Measurements from ENCODE around the gene ADAM12.

ADAM12 gene

GRCh38 chr10:126255313-126255712, 133.0 kb downstream of the ADAM12 start:
- Histone ChIP-seq H3K36me3 (ENCODE audit: insufficient read depth, low read length) (no peaks in the 10 kb centered on the region), H2AFZ (ENCODE audit: low read depth, low read length) (no peak overlapping the region), H4K20me1 (ENCODE audit: insufficient read depth, low read length) (no peaks in the 10 kb centered on the region), H3K4me1 (ENCODE audit: insufficient read depth, low read length) (no peaks in the 10 kb centered on the region), H3K9me3 (ENCODE audit: insufficient read depth, low read length, severe bottlenecking) (peaks cover 4% of the 10 kb centered on the region), H3K27ac (ENCODE audit: low read length) (no peak overlapping the region), H3K4me2 (ENCODE audit: insufficient read depth, low read length) (no peak overlapping the region), H3K9ac (ENCODE audit: low read depth, low read length) (no peak overlapping the region), H3K79me2 (ENCODE audit: insufficient read depth, low read length) (no peaks in the 10 kb centered on the region), H3K27me3 (ENCODE audit: insufficient read depth, low read length, poor library complexity) (no peaks in the 10 kb centered on the region), H3K4me3 (ENCODE audit: low read depth in 1 of 2, low read length in 2 of 2) (no peak overlapping the region)
- TF ChIP-seq EZH2 (IDR thresholded peaks at IDR 0.05; ENCODE audit: borderline replicate concordance, low read depth, low read length, severe bottlenecking), result no peak
- TF ChIP-seq, protein P1, sequence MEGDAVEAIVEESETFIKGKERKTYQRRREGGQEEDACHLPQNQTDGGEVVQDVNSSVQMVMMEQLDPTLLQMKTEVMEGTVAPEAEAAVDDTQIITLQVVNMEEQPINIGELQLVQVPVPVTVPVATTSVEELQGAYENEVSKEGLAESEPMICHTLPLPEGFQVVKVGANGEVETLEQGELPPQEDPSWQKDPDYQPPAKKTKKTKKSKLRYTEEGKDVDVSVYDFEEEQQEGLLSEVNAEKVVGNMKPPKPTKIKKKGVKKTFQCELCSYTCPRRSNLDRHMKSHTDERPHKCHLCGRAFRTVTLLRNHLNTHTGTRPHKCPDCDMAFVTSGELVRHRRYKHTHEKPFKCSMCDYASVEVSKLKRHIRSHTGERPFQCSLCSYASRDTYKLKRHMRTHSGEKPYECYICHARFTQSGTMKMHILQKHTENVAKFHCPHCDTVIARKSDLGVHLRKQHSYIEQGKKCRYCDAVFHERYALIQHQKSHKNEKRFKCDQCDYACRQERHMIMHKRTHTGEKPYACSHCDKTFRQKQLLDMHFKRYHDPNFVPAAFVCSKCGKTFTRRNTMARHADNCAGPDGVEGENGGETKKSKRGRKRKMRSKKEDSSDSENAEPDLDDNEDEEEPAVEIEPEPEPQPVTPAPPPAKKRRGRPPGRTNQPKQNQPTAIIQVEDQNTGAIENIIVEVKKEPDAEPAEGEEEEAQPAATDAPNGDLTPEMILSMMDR (IDR thresholded peaks at IDR 0.05; ENCODE audit: borderline replicate concordance, extremely low read depth, low read length, poor library complexity, severe bottlenecking), result no peak
- DNase-seq, result no peak
- no peak for ATAC-seq (ENCODE audit: insufficient read depth, low read depth)

GRCh38 chr10:126253611-126253998, 134.7 kb downstream of the ADAM12 start:
- Histone ChIP-seq H3K4me1 (ENCODE audit: insufficient read depth, low read length) (no peaks in the 10 kb centered on the region), H3K4me3 (ENCODE audit: low read depth in 1 of 2, low read length in 2 of 2) (no peak overlapping the region), H3K79me2 (ENCODE audit: insufficient read depth, low read length) (no peaks in the 10 kb centered on the region), H3K9ac (ENCODE audit: low read depth, low read length) (no peak overlapping the region), H3K36me3 (ENCODE audit: insufficient read depth, low read length) (no peaks in the 10 kb centered on the region), H3K27ac (ENCODE audit: low read length) (no peak overlapping the region), H3K4me2 (ENCODE audit: insufficient read depth, low read length) (no peak overlapping the region), H3K27me3 (ENCODE audit: insufficient read depth, low read length, poor library complexity) (no peaks in the 10 kb centered on the region), H3K9me3 (ENCODE audit: insufficient read depth, low read length, severe bottlenecking) (peaks cover 4% of the 10 kb centered on the region), H4K20me1 (ENCODE audit: insufficient read depth, low read length) (no peaks in the 10 kb centered on the region), H2AFZ (ENCODE audit: low read depth, low read length) (no peak overlapping the region)
- DNase-seq (no peak), ATAC-seq (ENCODE audit: insufficient read depth, low read depth) (no peak)
- TF ChIP-seq, protein P1 (IDR thresholded peaks at IDR 0.05; ENCODE audit: borderline replicate concordance, extremely low read depth, low read length, poor library complexity, severe bottlenecking), result no peak
- no peak for TF ChIP-seq EZH2 (IDR thresholded peaks at IDR 0.05; ENCODE audit: borderline replicate concordance, low read depth, low read length, severe bottlenecking)

DNA sequence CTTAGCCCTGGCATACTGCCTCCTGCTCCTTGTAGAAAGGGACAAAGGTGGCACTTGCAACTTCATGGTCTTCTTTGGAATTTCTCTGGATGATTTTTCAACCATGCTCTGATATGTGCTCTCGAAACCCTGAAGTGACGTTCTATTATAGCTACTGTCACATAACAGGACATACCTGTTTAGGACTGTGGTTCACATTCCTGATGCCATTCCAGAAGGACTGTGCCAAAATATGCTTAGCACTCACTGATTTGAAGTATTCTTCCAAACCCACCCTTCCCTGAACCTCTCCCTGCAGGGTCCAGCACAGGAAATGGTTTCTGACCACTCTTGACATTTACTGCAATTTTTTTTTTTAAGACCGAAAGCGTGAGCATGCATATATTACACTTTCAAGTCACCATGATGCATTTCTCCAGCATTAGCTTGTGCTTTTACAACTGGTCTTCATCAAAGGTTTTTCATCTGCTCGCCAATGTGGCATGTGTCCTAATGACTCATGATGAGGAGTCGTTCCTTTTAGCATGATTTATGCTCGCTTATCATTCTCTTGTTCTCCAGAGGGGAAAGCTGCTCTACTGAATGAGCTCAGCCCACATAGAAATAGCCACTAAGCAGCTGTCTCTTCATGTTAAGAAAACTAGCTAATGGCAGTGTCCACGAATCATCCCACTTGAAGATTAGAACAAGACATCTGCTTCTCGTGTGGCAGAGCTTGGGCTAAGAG, 135.2 kb downstream of the ADAM12 start:
- no peak overlapping the region for H3K9ac ChIP-seq (ENCODE audit: low read depth, low read length)
- H3K27me3 ChIP-seq (ENCODE audit: insufficient read depth, low read length, poor library complexity), result no peaks in the 10 kb centered on the region
- TF ChIP-seq, protein P1 (IDR thresholded peaks at IDR 0.05; ENCODE audit: borderline replicate concordance, extremely low read depth, low read length, poor library complexity, severe bottlenecking), result no peak
- TF ChIP-seq EZH2 (IDR thresholded peaks at IDR 0.05; ENCODE audit: borderline replicate concordance, low read depth, low read length, severe bottlenecking), result no peak
- peaks cover 4% of the 10 kb centered on the region for H3K9me3 ChIP-seq (ENCODE audit: insufficient read depth, low read length, severe bottlenecking)
- no peak overlapping the region for H3K4me2 ChIP-seq (ENCODE audit: insufficient read depth, low read length)
- no peaks in the 10 kb centered on the region for H3K4me1 ChIP-seq (ENCODE audit: insufficient read depth, low read length)
- no peaks in the 10 kb centered on the region for H4K20me1 ChIP-seq (ENCODE audit: insufficient read depth, low read length)
- no peak for DNase-seq
- no peaks in the 10 kb centered on the region for H3K36me3 ChIP-seq (ENCODE audit: insufficient read depth, low read length)
- H3K27ac ChIP-seq (ENCODE audit: low read length), result no peak overlapping the region
- no peak overlapping the region for H2AFZ ChIP-seq (ENCODE audit: low read depth, low read length)
- no peak overlapping the region for H3K4me3 ChIP-seq (ENCODE audit: low read depth in 1 of 2, low read length in 2 of 2)
- no peak for ATAC-seq (ENCODE audit: insufficient read depth, low read depth)
- no peaks in the 10 kb centered on the region for H3K79me2 ChIP-seq (ENCODE audit: insufficient read depth, low read length)
